ENCODE measurements around the gene PPIA.

Gene PPIA

DNA sequence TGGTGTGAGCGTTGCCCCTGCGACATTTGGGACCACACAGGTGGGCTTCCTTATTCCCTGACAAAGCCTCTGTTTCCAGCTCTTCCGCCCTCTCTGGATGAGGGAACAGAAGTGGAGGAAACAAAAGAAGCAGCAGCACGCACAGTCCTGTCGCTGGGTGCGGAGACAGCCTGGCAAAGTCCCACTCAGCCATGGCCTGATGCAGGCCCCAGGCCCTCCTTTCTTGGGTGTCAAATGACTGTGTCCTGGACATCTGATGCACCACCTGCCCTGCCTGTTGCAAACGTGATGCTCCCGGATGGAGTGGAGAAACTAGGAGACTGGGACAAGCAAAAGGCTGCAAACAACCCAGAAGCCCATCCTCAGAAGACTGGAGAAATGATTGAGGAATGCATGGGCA is 27.1 kb upstream of the PPIA start:
- peak; percentile 19 for ATAC-seq
- TF ChIP-seq GLIS3 (CRISPR knock-in tag; IDR thresholded peaks at IDR 0.05) (no peak), ESRRG (CRISPR knock-in tag; IDR thresholded peaks at IDR 0.05) (no peak), ISL1 (CRISPR knock-in tag; IDR thresholded peaks at IDR 0.05) (no peak), ZFP3 (CRISPR knock-in tag; IDR thresholded peaks at IDR 0.05) (no peak), PPARA (CRISPR knock-in tag; IDR thresholded peaks at IDR 0.05; ENCODE audit: borderline replicate concordance) (no peak), SNAI2 (CRISPR knock-in tag; IDR thresholded peaks at IDR 0.05) (no peak), BACH2 (CRISPR knock-in tag; IDR thresholded peaks at IDR 0.05; ENCODE audit: borderline replicate concordance) (no peak), OSR1 (CRISPR knock-in tag; IDR thresholded peaks at IDR 0.05) (no peak), ZNF70 (CRISPR knock-in tag; IDR thresholded peaks at IDR 0.05) (no peak), ZC3H10 (CRISPR knock-in tag; IDR thresholded peaks at IDR 0.05) (no peak)
- TF ChIP-seq, protein P1, sequence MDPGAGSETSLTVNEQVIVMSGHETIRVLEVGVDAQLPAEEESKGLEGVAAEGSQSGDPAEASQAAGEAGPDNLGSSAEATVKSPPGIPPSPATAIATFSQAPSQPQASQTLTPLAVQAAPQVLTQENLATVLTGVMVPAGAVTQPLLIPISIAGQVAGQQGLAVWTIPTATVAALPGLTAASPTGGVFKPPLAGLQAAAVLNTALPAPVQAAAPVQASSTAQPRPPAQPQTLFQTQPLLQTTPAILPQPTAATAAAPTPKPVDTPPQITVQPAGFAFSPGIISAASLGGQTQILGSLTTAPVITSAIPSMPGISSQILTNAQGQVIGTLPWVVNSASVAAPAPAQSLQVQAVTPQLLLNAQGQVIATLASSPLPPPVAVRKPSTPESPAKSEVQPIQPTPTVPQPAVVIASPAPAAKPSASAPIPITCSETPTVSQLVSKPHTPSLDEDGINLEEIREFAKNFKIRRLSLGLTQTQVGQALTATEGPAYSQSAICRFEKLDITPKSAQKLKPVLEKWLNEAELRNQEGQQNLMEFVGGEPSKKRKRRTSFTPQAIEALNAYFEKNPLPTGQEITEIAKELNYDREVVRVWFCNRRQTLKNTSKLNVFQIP (CRISPR knock-in tag; IDR thresholded peaks at IDR 0.05; ENCODE audit: borderline replicate concordance, low read depth): no peak
- TF ChIP-seq, protein P2, sequence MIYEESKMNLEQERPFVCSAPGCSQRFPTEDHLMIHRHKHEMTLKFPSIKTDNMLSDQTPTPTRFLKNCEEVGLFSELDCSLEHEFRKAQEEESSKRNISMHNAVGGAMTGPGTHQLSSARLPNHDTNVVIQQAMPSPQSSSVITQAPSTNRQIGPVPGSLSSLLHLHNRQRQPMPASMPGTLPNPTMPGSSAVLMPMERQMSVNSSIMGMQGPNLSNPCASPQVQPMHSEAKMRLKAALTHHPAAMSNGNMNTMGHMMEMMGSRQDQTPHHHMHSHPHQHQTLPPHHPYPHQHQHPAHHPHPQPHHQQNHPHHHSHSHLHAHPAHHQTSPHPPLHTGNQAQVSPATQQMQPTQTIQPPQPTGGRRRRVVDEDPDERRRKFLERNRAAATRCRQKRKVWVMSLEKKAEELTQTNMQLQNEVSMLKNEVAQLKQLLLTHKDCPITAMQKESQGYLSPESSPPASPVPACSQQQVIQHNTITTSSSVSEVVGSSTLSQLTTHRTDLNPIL (CRISPR knock-in tag; IDR thresholded peaks at IDR 0.05; ENCODE audit: low read depth): no peak

DNA sequence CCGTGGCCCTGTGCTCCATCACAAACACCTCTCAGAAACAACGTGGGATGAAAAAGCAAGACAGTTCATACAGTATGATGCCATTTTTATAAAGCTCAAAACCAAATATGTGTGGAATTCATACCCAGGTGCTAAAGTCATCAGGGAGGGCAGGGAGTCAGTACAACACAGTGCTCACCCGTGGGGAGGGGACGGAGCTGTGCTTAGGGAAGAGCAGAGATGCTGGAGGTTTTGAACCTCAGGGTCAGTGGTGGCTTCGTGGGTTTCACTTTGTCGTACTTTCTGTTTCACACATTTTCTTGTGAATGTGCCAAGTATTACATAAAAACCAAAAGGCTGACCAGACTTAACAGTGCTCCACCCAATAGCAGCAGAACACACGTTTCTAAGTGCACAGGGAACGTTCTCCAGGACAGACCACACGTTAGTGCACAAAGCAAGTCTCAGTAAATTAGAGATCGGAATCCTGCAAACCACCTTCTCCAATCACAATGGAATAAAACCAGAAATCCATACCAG is 26.6 kb upstream of the PPIA start:
- TF ChIP-seq ZNF565 (CRISPR knock-in tag; conservative IDR thresholded peaks at IDR 0.05; ENCODE audit: low read depth) (no peak), CSDC2 (CRISPR knock-in tag; IDR thresholded peaks at IDR 0.05) (no peak), OSR1 (CRISPR knock-in tag; IDR thresholded peaks at IDR 0.05) (no peak), ZFP3 (CRISPR knock-in tag; IDR thresholded peaks at IDR 0.05) (no peak), TCF4 (CRISPR knock-in tag; IDR thresholded peaks at IDR 0.05; ENCODE audit: borderline replicate concordance) (no peak)
- TF ChIP-seq, protein P2 (CRISPR knock-in tag; IDR thresholded peaks at IDR 0.05; ENCODE audit: low read depth): no peak
- ATAC-seq: peak; percentile 35

DNA sequence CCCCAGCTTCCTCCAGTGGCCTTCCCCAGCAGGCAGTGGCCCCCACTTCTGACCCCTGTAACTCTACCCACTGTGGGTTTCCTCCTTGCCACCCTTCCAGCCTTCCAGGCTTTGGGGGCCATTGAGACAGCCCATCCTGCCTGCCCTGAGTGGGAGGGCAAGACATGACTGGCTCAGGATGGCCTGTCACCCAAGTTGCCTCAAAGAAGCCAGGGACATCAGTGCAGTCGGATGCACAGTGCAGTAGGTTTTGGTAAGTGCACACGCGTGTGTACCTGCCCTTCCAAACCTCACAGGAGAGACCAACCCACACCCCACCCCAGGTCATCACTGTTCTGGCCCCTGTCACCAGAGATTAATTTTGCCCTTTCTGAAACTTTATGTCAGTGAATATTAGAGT is 25.1 kb upstream of the PPIA start:
- peak; percentile 2; the same call in 2 of the 3 replicates for ATAC-seq
- TF ChIP-seq, protein P3, sequence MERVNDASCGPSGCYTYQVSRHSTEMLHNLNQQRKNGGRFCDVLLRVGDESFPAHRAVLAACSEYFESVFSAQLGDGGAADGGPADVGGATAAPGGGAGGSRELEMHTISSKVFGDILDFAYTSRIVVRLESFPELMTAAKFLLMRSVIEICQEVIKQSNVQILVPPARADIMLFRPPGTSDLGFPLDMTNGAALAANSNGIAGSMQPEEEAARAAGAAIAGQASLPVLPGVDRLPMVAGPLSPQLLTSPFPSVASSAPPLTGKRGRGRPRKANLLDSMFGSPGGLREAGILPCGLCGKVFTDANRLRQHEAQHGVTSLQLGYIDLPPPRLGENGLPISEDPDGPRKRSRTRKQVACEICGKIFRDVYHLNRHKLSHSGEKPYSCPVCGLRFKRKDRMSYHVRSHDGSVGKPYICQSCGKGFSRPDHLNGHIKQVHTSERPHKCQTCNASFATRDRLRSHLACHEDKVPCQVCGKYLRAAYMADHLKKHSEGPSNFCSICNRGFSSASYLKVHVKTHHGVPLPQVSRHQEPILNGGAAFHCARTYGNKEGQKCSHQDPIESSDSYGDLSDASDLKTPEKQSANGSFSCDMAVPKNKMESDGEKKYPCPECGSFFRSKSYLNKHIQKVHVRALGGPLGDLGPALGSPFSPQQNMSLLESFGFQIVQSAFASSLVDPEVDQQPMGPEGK (CRISPR knock-in tag; IDR thresholded peaks at IDR 0.05; ENCODE audit: borderline replicate concordance): no peak

DNA sequence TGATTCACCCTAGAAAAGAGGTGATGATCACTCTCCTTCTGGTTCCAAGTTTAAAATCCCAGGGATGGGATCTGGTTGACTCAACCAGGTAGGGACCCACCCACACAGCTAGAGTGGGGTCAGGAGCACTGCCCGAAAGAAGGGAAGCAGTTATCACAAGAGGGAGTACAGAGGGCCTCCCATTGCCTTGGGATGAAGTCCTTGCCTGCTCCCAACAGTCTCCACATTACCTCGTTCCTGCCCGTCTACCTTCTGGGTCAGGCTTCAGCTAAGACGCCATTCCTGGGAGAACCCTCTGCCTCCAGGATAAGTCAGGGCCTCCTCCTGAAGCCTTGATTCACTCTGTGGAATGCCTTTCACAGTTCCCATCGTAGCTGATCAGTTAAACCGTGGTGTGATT is 24.0 kb upstream of the PPIA start:
- TF ChIP-seq ZC3H10 (CRISPR knock-in tag; IDR thresholded peaks at IDR 0.05): no peak
- no peak for TF ChIP-seq TOX (CRISPR knock-in tag; IDR thresholded peaks at IDR 0.05; ENCODE audit: borderline replicate concordance)
- no peak for TF ChIP-seq ZFP3 (CRISPR knock-in tag; IDR thresholded peaks at IDR 0.05)
- no peak for TF ChIP-seq ZNF70 (CRISPR knock-in tag; IDR thresholded peaks at IDR 0.05)
- no peak for TF ChIP-seq PPARA (CRISPR knock-in tag; IDR thresholded peaks at IDR 0.05; ENCODE audit: borderline replicate concordance)
- TF ChIP-seq, protein P4, sequence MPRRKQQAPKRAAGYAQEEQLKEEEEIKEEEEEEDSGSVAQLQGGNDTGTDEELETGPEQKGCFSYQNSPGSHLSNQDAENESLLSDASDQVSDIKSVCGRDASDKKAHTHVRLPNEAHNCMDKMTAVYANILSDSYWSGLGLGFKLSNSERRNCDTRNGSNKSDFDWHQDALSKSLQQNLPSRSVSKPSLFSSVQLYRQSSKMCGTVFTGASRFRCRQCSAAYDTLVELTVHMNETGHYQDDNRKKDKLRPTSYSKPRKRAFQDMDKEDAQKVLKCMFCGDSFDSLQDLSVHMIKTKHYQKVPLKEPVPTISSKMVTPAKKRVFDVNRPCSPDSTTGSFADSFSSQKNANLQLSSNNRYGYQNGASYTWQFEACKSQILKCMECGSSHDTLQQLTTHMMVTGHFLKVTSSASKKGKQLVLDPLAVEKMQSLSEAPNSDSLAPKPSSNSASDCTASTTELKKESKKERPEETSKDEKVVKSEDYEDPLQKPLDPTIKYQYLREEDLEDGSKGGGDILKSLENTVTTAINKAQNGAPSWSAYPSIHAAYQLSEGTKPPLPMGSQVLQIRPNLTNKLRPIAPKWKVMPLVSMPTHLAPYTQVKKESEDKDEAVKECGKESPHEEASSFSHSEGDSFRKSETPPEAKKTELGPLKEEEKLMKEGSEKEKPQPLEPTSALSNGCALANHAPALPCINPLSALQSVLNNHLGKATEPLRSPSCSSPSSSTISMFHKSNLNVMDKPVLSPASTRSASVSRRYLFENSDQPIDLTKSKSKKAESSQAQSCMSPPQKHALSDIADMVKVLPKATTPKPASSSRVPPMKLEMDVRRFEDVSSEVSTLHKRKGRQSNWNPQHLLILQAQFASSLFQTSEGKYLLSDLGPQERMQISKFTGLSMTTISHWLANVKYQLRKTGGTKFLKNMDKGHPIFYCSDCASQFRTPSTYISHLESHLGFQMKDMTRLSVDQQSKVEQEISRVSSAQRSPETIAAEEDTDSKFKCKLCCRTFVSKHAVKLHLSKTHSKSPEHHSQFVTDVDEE (CRISPR knock-in tag; IDR thresholded peaks at IDR 0.05): no peak
- no peak for TF ChIP-seq ZNF8 (CRISPR knock-in tag; IDR thresholded peaks at IDR 0.05)
- no peak for TF ChIP-seq ISL1 (CRISPR knock-in tag; IDR thresholded peaks at IDR 0.05)
- TF ChIP-seq CSDC2 (CRISPR knock-in tag; IDR thresholded peaks at IDR 0.05): no peak
- TF ChIP-seq GLIS3 (CRISPR knock-in tag; IDR thresholded peaks at IDR 0.05): no peak
- TF ChIP-seq, protein P5, sequence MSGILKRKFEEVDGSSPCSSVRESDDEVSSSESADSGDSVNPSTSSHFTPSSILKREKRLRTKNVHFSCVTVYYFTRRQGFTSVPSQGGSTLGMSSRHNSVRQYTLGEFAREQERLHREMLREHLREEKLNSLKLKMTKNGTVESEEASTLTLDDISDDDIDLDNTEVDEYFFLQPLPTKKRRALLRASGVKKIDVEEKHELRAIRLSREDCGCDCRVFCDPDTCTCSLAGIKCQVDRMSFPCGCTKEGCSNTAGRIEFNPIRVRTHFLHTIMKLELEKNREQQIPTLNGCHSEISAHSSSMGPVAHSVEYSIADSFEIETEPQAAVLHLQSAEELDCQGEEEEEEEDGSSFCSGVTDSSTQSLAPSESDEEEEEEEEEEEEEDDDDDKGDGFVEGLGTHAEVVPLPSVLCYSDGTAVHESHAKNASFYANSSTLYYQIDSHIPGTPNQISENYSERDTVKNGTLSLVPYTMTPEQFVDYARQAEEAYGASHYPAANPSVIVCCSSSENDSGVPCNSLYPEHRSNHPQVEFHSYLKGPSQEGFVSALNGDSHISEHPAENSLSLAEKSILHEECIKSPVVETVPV (CRISPR knock-in tag; IDR thresholded peaks at IDR 0.05): no peak
- no peak for TF ChIP-seq TCF4 (CRISPR knock-in tag; IDR thresholded peaks at IDR 0.05; ENCODE audit: borderline replicate concordance)
- TF ChIP-seq RARB (CRISPR knock-in tag; IDR thresholded peaks at IDR 0.05): no peak
- no peak for TF ChIP-seq BACH2 (CRISPR knock-in tag; IDR thresholded peaks at IDR 0.05; ENCODE audit: borderline replicate concordance)
- TF ChIP-seq, protein P3 (CRISPR knock-in tag; IDR thresholded peaks at IDR 0.05; ENCODE audit: borderline replicate concordance): no peak
- no peak for TF ChIP-seq SNAI2 (CRISPR knock-in tag; IDR thresholded peaks at IDR 0.05)
- TF ChIP-seq OSR1 (CRISPR knock-in tag; IDR thresholded peaks at IDR 0.05): no peak
- ATAC-seq: no peak; the same call in 2 of the 3 replicates
